Fibroblast of the aortic adventitia (primary cell): Measurements from ENCODE around the gene TNS3. TPM values are rescaled to one million over a fixed set of nuclear protein-coding genes. Genes with fewer than 3 reads are reported as not detected.

Experiments
- DNase-seq: peaks from one replicate; pipeline ENCODE4 v3.0.0-alpha.2; 2010; ENCODE audit warnings: low read depth
- H3K4me3 ChIP-seq: 2 replicates; pipeline ENCODE4 v1.5.1; 2011; ENCODE audit warnings: low read depth, mild to moderate bottlenecking, control low read depth, low read length, moderate library complexity
- CTCF ChIP-seq: IDR thresholded peaks from 2 replicates; pipeline ENCODE4 v1.5.1; 2011; ENCODE audit warnings: mild to moderate bottlenecking, low read length, control low read depth, inconsistent platforms; ENCODE audit not compliant: insufficient read depth
- total RNA-seq: library from RNA; depleted of rRNA; stranded (reverse); fragments of >200 nt; gene quantifications from 2 replicates; pipeline ENCODE4 v1.2.3, GENCODE V29; 2012; ENCODE audit warnings: low replicate concordance

TNS3 gene
- total RNA-seq, 1 donor = 28.3 TPM

- DNase-seq = no peak
- TF ChIP-seq CTCF = no peak
- no peak overlapping the region for H3K4me3 ChIP-seq
Observed at GRCh38 chr7:47349401-47349800, 232.5 kb downstream of the TNS3 start.

- H3K4me3 ChIP-seq = no peak overlapping the region
- no peak for DNase-seq
- no peak for TF ChIP-seq CTCF
Observed at GRCh38 chr7:47347816-47348385, 234.0 kb downstream of the TNS3 start.

- TF ChIP-seq CTCF = no peak
- no peak for DNase-seq
- H3K4me3 ChIP-seq = no peak overlapping the region
Observed at GRCh38 chr7:47347346-47347745, 234.6 kb downstream of the TNS3 start.

GRCh38 chr7:47346377-47346914 lies 235.5 kb downstream of the TNS3 start:
- TF ChIP-seq CTCF = no peak
- no peak overlapping the region for H3K4me3 ChIP-seq
- DNase-seq = no peak

- DNase-seq = no peak
- TF ChIP-seq CTCF = no peak
- H3K4me3 ChIP-seq = no peak overlapping the region
Observed at GRCh38 chr7:47345857-47346298, 236.0 kb downstream of the TNS3 start.

GRCh38 chr7:47344171-47344955 lies 237.5 kb downstream of the TNS3 start:
- DNase-seq = no peak
- H3K4me3 ChIP-seq = no peak overlapping the region
- TF ChIP-seq CTCF = no peak
